Vagina (tissue), 2 donors: ENCODE measurements around the gene ARID5B. TPM values are rescaled to one million over a fixed set of nuclear protein-coding genes. Genes with fewer than 3 reads are reported as not detected.

Source experiments
- DNase-seq, 2 donors: peaks; one replicate each; pipeline ENCODE4 v3.0.0-alpha.2; 2017; ENCODE audit errors: extremely low spot score in 2 of 2
- H3K27ac ChIP-seq: fragments of 200-600 bp; sonication (generic); one replicate; pipeline ENCODE4 v1.5.1; 2019
- H3K27me3 ChIP-seq: fragments of 200-600 bp; sonication (generic); one replicate; pipeline ENCODE4 v1.5.1; 2019
- H3K36me3 ChIP-seq, 2 donors: fragments of 200-600 bp; sonication (generic); one replicate each; pipeline ENCODE4 v1.5.1; 2017 to 2019
- H3K4me1 ChIP-seq: fragments of 200-600 bp; sonication (generic); one replicate; pipeline ENCODE4 v1.5.1; 2019
- H3K4me3 ChIP-seq, 2 donors: fragments of 200-600 bp; sonication (generic); 1 replicate in 1 of 2; 2 replicates in 1 of 2; pipeline ENCODE4 v1.5.1; 2016 to 2019
- H3K9me3 ChIP-seq: fragments of 200-600 bp; sonication (generic); one replicate; pipeline ENCODE4 v1.5.1; 2019
- CTCF ChIP-seq, 3 experiments: fragments of 450-650 bp in 2 of 3; fragments of 200-600 bp in 1 of 3; sonication (generic) in 1 of 3; IDR thresholded peaks; one replicate each; pipeline ENCODE4 v1.5.1; 2017 to 2019; ENCODE audit warnings: antibody characterized with exemption in 3 of 3, mild to moderate bottlenecking in 2 of 3, moderate library complexity in 2 of 3
- POLR2A ChIP-seq, 2 donors: fragments of 450-650 bp; IDR thresholded peaks; one replicate each; pipeline ENCODE4 v1.6.1; 2017; ENCODE audit warnings: antibody characterized with exemption in 2 of 2, mild to moderate bottlenecking in 2 of 2, moderate library complexity in 2 of 2
- POLR2AphosphoS5 ChIP-seq, 2 donors: sonication (generic); formaldehyde crosslinking; IDR thresholded peaks; one replicate each; pipeline ENCODE4 v1.9.0; 2017; ENCODE audit warnings: antibody characterized with exemption in 2 of 2, mild to moderate bottlenecking in 2 of 2, low read depth in 1 of 2; ENCODE audit not compliant: insufficient read depth in 1 of 2
- intact Hi-C: fragments of 100-400 bp; cut with DNase I; formaldehyde crosslinking; loops from one replicate; pipeline ENCODE4 v1.15.1; 2023
- total RNA-seq: library from RNA; depleted of rRNA; stranded (reverse); fragments of >200 nt; gene quantifications from one replicate; pipeline ENCODE4 v1.2.3, GENCODE V29; 2016

The ARID5B gene
- total RNA-seq, 1 donor from 2014 or later: 75.9 TPM

- intact Hi-C loops: no loop called here
- Histone ChIP-seq H3K4me1 (peaks cover 62% of the 10 kb centered on the region), H3K4me3 (peak overlapping the region; percentile 21 to 29), H3K9me3 (no peaks in the 10 kb centered on the region), H3K27ac (peak overlapping the region; percentile 97), H3K36me3 (no peaks in the 10 kb centered on the region), H3K27me3 (no peaks in the 10 kb centered on the region)
- TF ChIP-seq CTCF (IDR thresholded peaks at IDR 0.05) (no peak), POLR2A (IDR thresholded peaks at IDR 0.05) (no peak), POLR2AphosphoS5 (IDR thresholded peaks at IDR 0.05; ENCODE audit: insufficient read depth in 1 of 2, low read depth in 1 of 2) (peak; percentile 24 to 91)
- DNase-seq: no peak
These were observed 144.4 kb downstream of the ARID5B start for GRCh38 chr10:62045765-62046521.

- Histone ChIP-seq H3K9me3 (no peaks in the 10 kb centered on the region), H3K27me3 (no peaks in the 10 kb centered on the region), H3K27ac (peak overlapping the region; percentile 97), H3K36me3 (peaks cover 0 to 3% of the 10 kb centered on the region in 2 donors), H3K4me1 (peaks cover 62% of the 10 kb centered on the region), H3K4me3 (peak overlapping the region in 1 of 2 donors; percentile 9)
- DNase-seq: no peak
- TF ChIP-seq POLR2A (IDR thresholded peaks at IDR 0.05) (no peak), CTCF (IDR thresholded peaks at IDR 0.05) (no peak), POLR2AphosphoS5 (IDR thresholded peaks at IDR 0.05; ENCODE audit: insufficient read depth in 1 of 2, low read depth in 1 of 2) (no peak)
- intact Hi-C loops: no loop called here
These were observed 145.2 kb downstream of the ARID5B start for GRCh38 chr10:62046522-62047227.

- Histone ChIP-seq H3K9me3 (no peaks in the 10 kb centered on the region), H3K27me3 (no peaks in the 10 kb centered on the region), H3K36me3 (peaks cover 0 to 10% of the 10 kb centered on the region in 2 donors), H3K4me1 (peaks cover 69% of the 10 kb centered on the region), H3K27ac (peak overlapping the region; percentile 97), H3K4me3 (peak overlapping the region in 1 of 2 donors; percentile 9)
- no peak for DNase-seq
- intact Hi-C loops: no loop called here
- TF ChIP-seq POLR2AphosphoS5 (IDR thresholded peaks at IDR 0.05; ENCODE audit: insufficient read depth in 1 of 2, low read depth in 1 of 2) (no peak), POLR2A (IDR thresholded peaks at IDR 0.05) (no peak), CTCF (IDR thresholded peaks at IDR 0.05) (no peak)
These were observed 145.9 kb downstream of the ARID5B start for GRCh38 chr10:62047228-62047892.

- peak overlapping the region in 1 of 2 donors; percentile 61 for H3K4me3 ChIP-seq
- no peaks in the 10 kb centered on the region for H3K27me3 ChIP-seq
- peak overlapping the region; percentile 97 for H3K27ac ChIP-seq
- H3K36me3 ChIP-seq: peaks cover 0 to 16% of the 10 kb centered on the region in 2 donors
- peaks cover 75% of the 10 kb centered on the region for H3K4me1 ChIP-seq
- intact Hi-C loops: no loop called here
- DNase-seq: no peak
- H3K9me3 ChIP-seq: no peaks in the 10 kb centered on the region
- TF ChIP-seq POLR2AphosphoS5 (IDR thresholded peaks at IDR 0.05; ENCODE audit: insufficient read depth in 1 of 2, low read depth in 1 of 2): peak in 1 of 2 donors; percentile 74
- no peak for TF ChIP-seq CTCF (IDR thresholded peaks at IDR 0.05)
These were observed 146.5 kb downstream of the ARID5B start for GRCh38 chr10:62047960-62048383.
